SK-N-SH treated with all-trans-retinoic acid at 6 μM for 48 hours (cell line): ENCODE results near the gene PTPRT.

Experiments used
- ATAC-seq: fragments of 200-7000 bp; cut with Tn5 transposase; 3 replicates; pipeline ENCODE4 v1.9.1; 2020; ENCODE audit warnings: mild to moderate bottlenecking, moderate library complexity
- ARNTL ChIP-seq: fragments of 450-650 bp; formaldehyde crosslinking; IDR thresholded peaks from 2 replicates; pipeline ENCODE4 v1.5.0; 2020; ENCODE audit warnings: low read depth, mild to moderate bottlenecking, moderate library complexity, borderline replicate concordance
- BACH2 ChIP-seq: fragments of 250-450 bp; sonication (Bioruptor Pico); IDR thresholded peaks from 2 replicates; pipeline ENCODE4 v1.9.0; 2021; ENCODE audit warnings: mild to moderate bottlenecking, borderline replicate concordance
- CREB5 ChIP-seq: fragments of 250-450 bp; sonication (Bioruptor Pico); IDR thresholded peaks from 2 replicates; pipeline ENCODE4 v1.5.1; 2020; ENCODE audit warnings: low read depth, mild to moderate bottlenecking, moderate library complexity
- CSDC2 ChIP-seq: fragments of 250-450 bp; sonication (Bioruptor Pico); IDR thresholded peaks from 2 replicates; pipeline ENCODE4 v1.5.0; 2020; ENCODE audit warnings: mild to moderate bottlenecking, moderate library complexity
- ESRRG ChIP-seq: fragments of 250-450 bp; sonication (Bioruptor Pico); IDR thresholded peaks from 2 replicates; pipeline ENCODE4 v1.6.1; 2021; ENCODE audit warnings: mild to moderate bottlenecking
- GLIS3 ChIP-seq: fragments of 250-450 bp; sonication (Bioruptor Pico); IDR thresholded peaks from 2 replicates; pipeline ENCODE4 v1.5.0; 2020; ENCODE audit warnings: mild to moderate bottlenecking, moderate library complexity
- ISL1 ChIP-seq: fragments of 250-450 bp; sonication (Bioruptor Pico); IDR thresholded peaks from 2 replicates; pipeline ENCODE4 v2.1.2; 2022; ENCODE audit warnings: mild to moderate bottlenecking, moderate library complexity
- OSR1 ChIP-seq: fragments of 250-450 bp; sonication (Bioruptor Pico); IDR thresholded peaks from 2 replicates; pipeline ENCODE4 v1.8.0; 2022; ENCODE audit warnings: moderate library complexity, mild to moderate bottlenecking, inconsistent platforms
- PATZ1 ChIP-seq: fragments of 250-450 bp; sonication (Bioruptor Pico); IDR thresholded peaks from 2 replicates; pipeline ENCODE4 v1.8.0; 2020; ENCODE audit warnings: mild to moderate bottlenecking, moderate library complexity, borderline replicate concordance
- PPARA ChIP-seq: fragments of 250-450 bp; sonication (Bioruptor Pico); IDR thresholded peaks from 2 replicates; pipeline ENCODE4 v1.5.0; 2020; ENCODE audit warnings: mild to moderate bottlenecking, borderline replicate concordance
- RARB ChIP-seq: fragments of 250-450 bp; sonication (Bioruptor Pico); IDR thresholded peaks from 2 replicates; pipeline ENCODE4 v1.8.0; 2021; ENCODE audit warnings: mild to moderate bottlenecking, moderate library complexity
- SNAI2 ChIP-seq: fragments of 250-450 bp; sonication (Bioruptor Pico); IDR thresholded peaks from 2 replicates; pipeline ENCODE4 v1.5.0; 2020; ENCODE audit warnings: mild to moderate bottlenecking, moderate library complexity
- TCF4 ChIP-seq: fragments of 250-450 bp; sonication (Bioruptor Pico); IDR thresholded peaks from 2 replicates; pipeline ENCODE4 v1.8.0; 2021; ENCODE audit warnings: mild to moderate bottlenecking, moderate library complexity, borderline replicate concordance
- TOX ChIP-seq: fragments of 250-450 bp; sonication (Bioruptor Pico); IDR thresholded peaks from 2 replicates; pipeline ENCODE4 v1.8.0; 2021; ENCODE audit warnings: mild to moderate bottlenecking, moderate library complexity, borderline replicate concordance
- TSHZ2 ChIP-seq: fragments of 250-450 bp; sonication (Bioruptor Pico); IDR thresholded peaks from 2 replicates; pipeline ENCODE4 v1.5.0; 2020; ENCODE audit warnings: mild to moderate bottlenecking, moderate library complexity
- ZC3H10 ChIP-seq: fragments of 250-450 bp; sonication (Bioruptor Pico); IDR thresholded peaks from 2 replicates; pipeline ENCODE4 v1.5.1; 2021; ENCODE audit warnings: mild to moderate bottlenecking, moderate library complexity
- ZFP3 ChIP-seq: fragments of 250-450 bp; sonication (Bioruptor Pico); IDR thresholded peaks from 2 replicates; pipeline ENCODE4 v1.5.0; 2020; ENCODE audit warnings: mild to moderate bottlenecking, moderate library complexity
- ZFP30 ChIP-seq: fragments of 450-650 bp; formaldehyde crosslinking; IDR thresholded peaks from 2 replicates; pipeline ENCODE4 v1.5.0; 2022; ENCODE audit warnings: mild to moderate bottlenecking, moderate library complexity
- ZNF565 ChIP-seq: fragments of 450-650 bp; formaldehyde crosslinking; conservative IDR thresholded peaks from 2 replicates; pipeline ENCODE4 v1.5.0; 2020; ENCODE audit warnings: low read depth, mild to moderate bottlenecking, moderate library complexity
- ZNF70 ChIP-seq: fragments of 450-650 bp; formaldehyde crosslinking; IDR thresholded peaks from 2 replicates; pipeline ENCODE4 v1.5.0; 2020; ENCODE audit warnings: mild to moderate bottlenecking, moderate library complexity
- ZNF8 ChIP-seq: fragments of 450-650 bp; formaldehyde crosslinking; IDR thresholded peaks from 2 replicates; pipeline ENCODE4 v1.5.0; 2020; ENCODE audit warnings: mild to moderate bottlenecking, moderate library complexity
- TF ChIP-seq, protein P1 (sequence below): fragments of 250-450 bp; sonication (Bioruptor Pico); IDR thresholded peaks from 2 replicates; pipeline ENCODE4 v1.8.0; 2021; ENCODE audit warnings: low read depth, mild to moderate bottlenecking, moderate library complexity, borderline replicate concordance

Gene PTPRT

DNA sequence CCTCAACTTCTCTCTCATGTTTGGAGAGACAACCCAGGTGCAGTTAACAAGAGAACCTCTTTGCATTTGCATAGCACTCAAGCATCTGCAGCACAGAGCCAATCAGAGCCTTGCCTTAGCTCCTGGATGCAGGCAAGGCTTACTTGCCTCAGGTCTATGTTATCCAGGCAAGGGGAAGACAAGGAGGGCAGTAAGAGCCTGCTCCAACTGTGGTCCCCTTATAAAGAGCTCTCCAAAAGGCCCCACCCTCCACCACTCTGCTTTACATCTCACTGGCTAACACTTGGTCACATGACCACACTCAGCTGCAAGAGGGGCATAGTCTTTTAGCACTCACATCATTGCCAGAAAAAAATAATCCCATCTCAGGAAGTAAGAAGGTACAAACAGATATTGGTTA is 540.0 kb downstream of the PTPRT start:
- TF ChIP-seq ZNF70 (CRISPR knock-in tag) (no peak), ZC3H10 (CRISPR knock-in tag) (no peak)
- no peak for ATAC-seq

GRCh38 chr20:42646250-42646649 is 543.5 kb downstream of the PTPRT start:
- ATAC-seq, result no peak
- TF ChIP-seq OSR1 (no peak), ZNF70 (CRISPR knock-in tag) (no peak), ZNF565 (CRISPR knock-in tag) (no peak), CSDC2 (CRISPR knock-in tag) (no peak), TOX (CRISPR knock-in tag) (no peak), TSHZ2 (CRISPR knock-in tag) (no peak), ZNF8 (CRISPR knock-in tag) (no peak), ESRRG (CRISPR knock-in tag) (no peak), ZFP3 (no peak)

DNA sequence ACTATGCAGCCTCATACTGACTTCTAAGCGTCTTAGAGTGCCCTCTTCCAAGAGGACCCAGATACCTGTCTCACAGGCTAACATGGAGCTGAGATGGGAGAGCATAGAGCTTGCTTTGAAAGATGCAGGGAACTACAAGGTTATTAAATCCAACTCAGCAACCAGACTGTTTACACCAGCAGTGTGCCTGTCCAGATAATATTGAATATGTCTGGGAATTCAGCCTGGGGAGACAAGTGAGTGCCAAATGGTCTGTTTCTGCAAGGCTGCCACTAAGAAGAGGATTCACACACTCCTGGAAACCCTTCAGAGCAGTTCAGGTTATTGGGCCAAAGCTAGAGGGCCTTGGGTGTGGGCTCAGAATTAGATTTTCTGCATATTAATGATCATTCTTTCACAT is 547.8 kb downstream of the PTPRT start:
- TF ChIP-seq OSR1, result no peak
- TF ChIP-seq PPARA (CRISPR knock-in tag), result no peak
- no peak for TF ChIP-seq ZNF70 (CRISPR knock-in tag)
- TF ChIP-seq TCF4 (CRISPR knock-in tag), result no peak
- TF ChIP-seq BACH2 (CRISPR knock-in tag), result no peak
- TF ChIP-seq ISL1, result no peak
- TF ChIP-seq, protein P1, sequence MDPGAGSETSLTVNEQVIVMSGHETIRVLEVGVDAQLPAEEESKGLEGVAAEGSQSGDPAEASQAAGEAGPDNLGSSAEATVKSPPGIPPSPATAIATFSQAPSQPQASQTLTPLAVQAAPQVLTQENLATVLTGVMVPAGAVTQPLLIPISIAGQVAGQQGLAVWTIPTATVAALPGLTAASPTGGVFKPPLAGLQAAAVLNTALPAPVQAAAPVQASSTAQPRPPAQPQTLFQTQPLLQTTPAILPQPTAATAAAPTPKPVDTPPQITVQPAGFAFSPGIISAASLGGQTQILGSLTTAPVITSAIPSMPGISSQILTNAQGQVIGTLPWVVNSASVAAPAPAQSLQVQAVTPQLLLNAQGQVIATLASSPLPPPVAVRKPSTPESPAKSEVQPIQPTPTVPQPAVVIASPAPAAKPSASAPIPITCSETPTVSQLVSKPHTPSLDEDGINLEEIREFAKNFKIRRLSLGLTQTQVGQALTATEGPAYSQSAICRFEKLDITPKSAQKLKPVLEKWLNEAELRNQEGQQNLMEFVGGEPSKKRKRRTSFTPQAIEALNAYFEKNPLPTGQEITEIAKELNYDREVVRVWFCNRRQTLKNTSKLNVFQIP (CRISPR knock-in tag), result no peak
- TF ChIP-seq RARB, result no peak
- TF ChIP-seq ZFP30 (CRISPR knock-in tag), result no peak
- no peak for TF ChIP-seq CSDC2 (CRISPR knock-in tag)
- no peak for TF ChIP-seq ZC3H10 (CRISPR knock-in tag)
- no peak for TF ChIP-seq ARNTL
- TF ChIP-seq ESRRG (CRISPR knock-in tag), result no peak
- TF ChIP-seq, all 23 proteins: peak for 0

GRCh38 chr20:42639140-42639539 is 550.6 kb downstream of the PTPRT start:
- ATAC-seq, result no peak
- TF ChIP-seq, protein P1 (CRISPR knock-in tag), result no peak
- TF ChIP-seq CREB5 (CRISPR knock-in tag) (no peak), RARB (no peak), PATZ1 (CRISPR knock-in tag) (no peak), OSR1 (no peak), ISL1 (no peak), GLIS3 (CRISPR knock-in tag) (no peak), TOX (CRISPR knock-in tag) (no peak), CSDC2 (CRISPR knock-in tag) (no peak), SNAI2 (CRISPR knock-in tag) (no peak), TSHZ2 (CRISPR knock-in tag) (no peak), ZNF70 (CRISPR knock-in tag) (no peak), TCF4 (CRISPR knock-in tag) (no peak), PPARA (CRISPR knock-in tag) (no peak), ESRRG (CRISPR knock-in tag) (no peak), ZNF565 (CRISPR knock-in tag) (no peak), ZFP3 (no peak), ZFP30 (CRISPR knock-in tag) (no peak)

More for the DNA sequence above, 547.8 kb downstream of the PTPRT start:
- ATAC-seq, result no peak
